Adrenal gland (tissue), 12 donors: Measurements from ENCODE around the gene DSTN. TPM values are rescaled to one million over a fixed set of nuclear protein-coding genes. Genes with fewer than 3 reads are reported as not detected.

Experiments
- DNase-seq, 7 donors: peaks; one replicate each; pipeline ENCODE4 v3.0.0-alpha.2; 2019 to 2020
- H3K27ac ChIP-seq, 5 donors: fragments of 200-600 bp; sonication (generic) in 4 of 5; 1 replicate in 3 of 5; 2 replicates in 2 of 5; pipeline versions ENCODE4 v1.5.1 to v1.8.0; 2016 to 2020; ENCODE audit warnings: mild to moderate bottlenecking in 1 of 5
- H3K27me3 ChIP-seq: fragments of 200-600 bp; 2 replicates; pipeline ENCODE4 v1.8.0; 2021
- H3K36me3 ChIP-seq, 2 donors: fragments of 200-600 bp; replicated peaks in 1 of 2; 1 replicate in 1 of 2; 2 replicates in 1 of 2; pipeline versions ENCODE4 v1.5.1 to v1.8.0; 2018 to 2022
- H3K4me1 ChIP-seq, 2 donors: fragments of 200-600 bp; replicated peaks in 1 of 2; 1 replicate in 1 of 2; 2 replicates in 1 of 2; pipeline versions ENCODE4 v1.5.1 to v1.8.0; 2018 to 2021
- H3K4me3 ChIP-seq, 4 donors: fragments of 200-600 bp; sonication (generic) in 3 of 4; one replicate each; pipeline ENCODE4 v1.5.1; 2016 to 2018
- H3K9me3 ChIP-seq, 3 donors: fragments of 200-600 bp; sonication (generic) in 1 of 3; replicated peaks in 1 of 3; 1 replicate in 2 of 3; 2 replicates in 1 of 3; pipeline versions ENCODE4 v1.5.1 to v1.8.0; 2016 to 2021
- CTCF ChIP-seq, 6 experiments: fragments of 450-650 bp in 4 of 6; fragments of 200-600 bp in 2 of 6; sonication (generic) in 1 of 6; IDR thresholded peaks; 1 replicate in 5 of 6; 2 replicates in 1 of 6; pipeline versions ENCODE4 v1.5.1 to v1.8.0; 2016 to 2021; ENCODE audit warnings: antibody characterized with exemption in 6 of 6, mild to moderate bottlenecking in 2 of 6, moderate library complexity in 1 of 6
- POLR2A ChIP-seq, 2 donors: fragments of 450-650 bp; IDR thresholded peaks; one replicate each; pipeline ENCODE4 v1.6.1; 2017; ENCODE audit warnings: antibody characterized with exemption in 2 of 2, mild to moderate bottlenecking in 2 of 2, moderate library complexity in 1 of 2
- WGBS, 4 donors: extraction: QIAGEN DNeasy Blood & Tissue Kit in 2 of 4; methylation state at CpG; one replicate each; pipeline versions ENCODE4 v1.1.5 to v1.1.7; 2013 to 2017; 5-methylcytosine and 5-hydroxymethylcytosine counted together
- intact Hi-C, 2 donors: fragments of 100-400 bp; cut with DNase I; formaldehyde crosslinking; loops; one replicate each; pipeline versions ENCODE4 v1.14.1 to v1.15.0; 2022 to 2023
- polyA plus RNA-seq, 3 donors: library from polyadenylated mRNA; stranded (reverse); fragments of 200-250 nt in 2 of 3; fragments of 350-450 nt in 1 of 3; fragmentation: Illumina TruSeq in 1 of 3; extraction: RNeasy Lipid Tissue Mini Kit (QIAGEN cat#74804) in 1 of 3; gene quantifications; one replicate each; pipeline ENCODE4 v1.2.3, GENCODE V29; 2013 to 2014
- total RNA-seq, 9 donors: library from RNA; depleted of rRNA in 4 of 9; stranded (reverse); fragments of >200 nt in 4 of 9; fragments of 120-200 nt in 1 of 9; fragmentation: NEBNext Ultra II Directional in 1 of 9; extraction: Animal tissue kit (Norgen Biotek cat#: 25700) in 1 of 9; gene quantifications; one replicate each; pipeline versions ENCODE4 v1.1.0 to v1.2.4, GENCODE V29; 2013 to 2023
- donor health status: healthy with polysubstance abuse.
- donor health status: Bipolar disorder and iron deficiency.
- donor health status: DM: yes; HTN: yes; CAD: no.
- donor health status: DM: no; HTN: no; CAD: no.
- donor health status: DM: no; HTN: no; CAD: no.
- donor health status: DM: yes; HTN: yes; CAD: no.

The DSTN gene
- total and polyA plus RNA-seq, 12 donors = 184 to 552 (median 273) TPM

GRCh38 chr20:17618673-17619013 is 48.8 kb downstream of the DSTN start:
- intact Hi-C loops = no loop called here
- TF ChIP-seq CTCF (IDR thresholded peaks at IDR 0.05) (no peak), POLR2A (IDR thresholded peaks at IDR 0.05) (no peak)
- no peaks in the 10 kb centered on the region for H3K4me1 ChIP-seq
- H3K36me3 ChIP-seq = peaks cover 0 to 96% of the 10 kb centered on the region in 2 donors
- H3K4me3 ChIP-seq = no peak overlapping the region
- H3K27ac ChIP-seq = no peak overlapping the region
- no peaks in the 10 kb centered on the region for H3K27me3 ChIP-seq
- WGBS, 4 donors = 93 to 98% (median 94%) methylated on average over 10 of the region's 10 CpGs
- DNase-seq = no peak
- no peaks in the 10 kb centered on the region for H3K9me3 ChIP-seq

- no peak for TF ChIP-seq POLR2A (IDR thresholded peaks at IDR 0.05)
- no peak for TF ChIP-seq CTCF (IDR thresholded peaks at IDR 0.05)
- Histone ChIP-seq H3K4me1 (no peaks in the 10 kb centered on the region), H3K27ac (no peak overlapping the region), H3K27me3 (no peaks in the 10 kb centered on the region), H3K9me3 (no peaks in the 10 kb centered on the region), H3K36me3 (peaks cover 0 to 96% of the 10 kb centered on the region in 2 donors), H3K4me3 (no peak overlapping the region)
- WGBS, 4 donors = 81 to 90% (median 83%) methylated on average over 5 to 29 of the region's 29 CpGs
- peak in 6 of 7 donors; percentile 1 to 49 (median 13) for DNase-seq
- intact Hi-C loops = loop anchor here in 1 of 2 donors (5.0 kb wide), 1 partner anchor 82 kb away; no protein-coding TSS in a partner anchor
Observed at GRCh38 chr20:17619351-17620093, 49.6 kb downstream of the DSTN start.

- DNase-seq = peak in 6 of 7 donors; percentile 0 to 47 (median 14)
- Histone ChIP-seq H3K27ac (no peak overlapping the region), H3K4me1 (no peaks in the 10 kb centered on the region), H3K36me3 (peaks cover 0 to 99% of the 10 kb centered on the region in 2 donors), H3K9me3 (no peaks in the 10 kb centered on the region), H3K4me3 (no peak overlapping the region), H3K27me3 (no peaks in the 10 kb centered on the region)
- TF ChIP-seq CTCF (IDR thresholded peaks at IDR 0.05) = no peak
- TF ChIP-seq POLR2A (IDR thresholded peaks at IDR 0.05) = no peak
- 86 to 92% (median 91%) methylated on average over 27 to 33 of the region's 33 CpGs for WGBS, 4 donors
- intact Hi-C loops = loop anchor here in 1 of 2 donors (5.0 kb wide), 1 partner anchor 83 kb away; no protein-coding TSS in a partner anchor
Observed at GRCh38 chr20:17620371-17621228, 50.7 kb downstream of the DSTN start.
